GM12872 (cell line): ENCODE data around the gene FKBP6.

Experiments
- TF ChIP-seq, protein P1 (sequence below): IDR thresholded peaks from 3 replicates; pipeline ENCODE4 v1.5.1; 2011; ENCODE audit warnings: low read depth, mild to moderate bottlenecking, low read length, moderate library complexity; ENCODE audit not compliant: insufficient read depth

FKBP6 gene

GRCh38 chr7:73387221-73387828 is 59.4 kb downstream of the FKBP6 start:
- TF ChIP-seq, protein P1, sequence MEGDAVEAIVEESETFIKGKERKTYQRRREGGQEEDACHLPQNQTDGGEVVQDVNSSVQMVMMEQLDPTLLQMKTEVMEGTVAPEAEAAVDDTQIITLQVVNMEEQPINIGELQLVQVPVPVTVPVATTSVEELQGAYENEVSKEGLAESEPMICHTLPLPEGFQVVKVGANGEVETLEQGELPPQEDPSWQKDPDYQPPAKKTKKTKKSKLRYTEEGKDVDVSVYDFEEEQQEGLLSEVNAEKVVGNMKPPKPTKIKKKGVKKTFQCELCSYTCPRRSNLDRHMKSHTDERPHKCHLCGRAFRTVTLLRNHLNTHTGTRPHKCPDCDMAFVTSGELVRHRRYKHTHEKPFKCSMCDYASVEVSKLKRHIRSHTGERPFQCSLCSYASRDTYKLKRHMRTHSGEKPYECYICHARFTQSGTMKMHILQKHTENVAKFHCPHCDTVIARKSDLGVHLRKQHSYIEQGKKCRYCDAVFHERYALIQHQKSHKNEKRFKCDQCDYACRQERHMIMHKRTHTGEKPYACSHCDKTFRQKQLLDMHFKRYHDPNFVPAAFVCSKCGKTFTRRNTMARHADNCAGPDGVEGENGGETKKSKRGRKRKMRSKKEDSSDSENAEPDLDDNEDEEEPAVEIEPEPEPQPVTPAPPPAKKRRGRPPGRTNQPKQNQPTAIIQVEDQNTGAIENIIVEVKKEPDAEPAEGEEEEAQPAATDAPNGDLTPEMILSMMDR: no peak

- TF ChIP-seq, protein P1: no peak
Measured at GRCh38 chr7:73387908-73388414, 60.0 kb downstream of the FKBP6 start.

- TF ChIP-seq, protein P1: no peak
Measured at GRCh38 chr7:73391396-73391795, 63.4 kb downstream of the FKBP6 start.

GRCh38 chr7:73394422-73394821 is 66.5 kb downstream of the FKBP6 start:
- TF ChIP-seq, protein P1: no peak

DNA sequence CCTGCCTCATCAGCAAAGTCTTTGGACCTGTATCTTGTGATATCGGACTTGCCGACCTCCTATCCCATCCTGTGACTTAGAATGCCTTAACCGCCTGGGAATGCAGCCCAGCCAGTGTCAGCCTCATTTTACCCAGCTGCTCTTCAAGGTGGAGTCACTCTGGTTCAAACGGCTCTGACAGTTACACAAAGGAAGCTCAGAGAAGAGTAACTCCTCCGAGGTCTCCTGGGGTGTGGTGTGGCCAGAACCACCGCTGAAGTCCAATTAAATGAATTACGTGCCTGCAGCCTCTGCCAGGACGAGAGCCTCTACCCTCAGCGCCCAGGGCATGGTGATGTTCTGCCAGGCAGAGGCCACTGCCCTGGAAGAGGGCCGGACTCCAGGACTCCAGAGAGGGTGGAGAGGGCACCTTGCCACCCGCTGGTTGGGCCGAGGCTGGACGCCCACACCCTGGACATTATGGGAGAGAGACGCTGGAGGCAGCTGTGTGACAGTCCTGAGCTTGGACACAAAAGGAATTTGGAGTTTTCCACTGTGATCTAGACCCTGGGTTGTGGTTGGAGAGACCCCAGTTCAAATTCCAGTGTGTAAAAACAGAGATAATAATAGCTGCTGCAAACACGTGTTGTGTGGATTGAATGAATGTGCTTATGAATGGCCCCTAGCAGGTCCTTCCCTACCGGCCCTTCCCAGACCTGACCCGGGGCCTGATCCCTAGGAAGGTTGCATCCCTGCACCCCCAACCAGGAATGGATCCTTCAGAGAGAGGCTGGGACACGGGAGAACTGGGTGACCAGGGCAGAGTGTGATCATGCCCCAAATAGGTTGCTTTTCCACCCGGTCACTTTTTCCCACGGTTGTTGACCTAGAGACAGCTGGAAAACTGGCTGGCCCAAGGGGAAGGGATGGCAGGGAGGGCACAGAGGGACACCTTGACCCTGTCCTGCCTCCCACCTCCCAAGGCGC is 67.9 kb downstream of the FKBP6 start:
- TF ChIP-seq, protein P1: no peak

DNA sequence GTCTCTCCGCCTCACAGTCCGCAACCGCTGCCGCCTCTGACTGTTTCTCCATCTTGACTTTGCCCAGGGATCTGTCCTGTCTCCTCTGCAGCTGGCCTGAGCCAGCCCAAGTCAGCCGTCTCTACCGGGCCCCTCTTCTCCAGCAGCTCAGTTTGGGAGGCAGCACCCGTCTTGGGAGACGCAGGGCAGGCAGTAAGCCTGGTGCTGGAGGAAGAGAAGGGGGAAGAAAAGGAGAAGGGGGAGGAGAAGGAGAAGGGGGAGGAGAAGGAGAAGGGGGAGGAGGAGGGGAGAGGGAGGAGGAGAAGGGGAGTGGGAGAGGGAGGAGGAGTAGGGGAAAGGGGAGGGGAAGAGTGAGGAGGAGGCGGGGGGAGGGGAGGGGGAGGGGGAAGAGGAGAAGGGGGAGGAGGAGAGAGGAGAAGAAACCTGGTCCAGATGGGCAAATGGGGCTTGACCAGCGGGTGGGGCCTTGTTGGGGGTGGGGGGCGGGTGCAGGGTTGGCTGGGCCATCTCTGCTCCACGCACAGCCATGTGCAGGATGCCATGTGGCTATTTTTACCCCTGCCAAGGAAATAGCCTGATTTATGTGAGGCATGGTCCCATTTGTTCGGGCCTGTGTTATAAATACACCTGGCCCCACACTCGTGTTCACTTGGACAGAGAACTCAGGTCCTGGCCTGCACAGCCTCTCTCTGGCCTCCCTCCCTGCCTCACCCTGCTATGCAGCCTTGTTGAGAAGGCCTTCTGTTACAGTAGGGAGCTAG is 69.7 kb downstream of the FKBP6 start:
- TF ChIP-seq, protein P1: no peak
